Activated CD4-positive, alpha-beta T cell treated with anti-CD3 and anti-CD28 coated beads, Interleukin-2, amount 50 U/mL, for 1 hour (primary cell): Measurements from ENCODE around the gene CIC.

Source experiments
- DNase-seq: peaks from one replicate; pipeline ENCODE4 v3.0.0-alpha.2; 2020

Gene CIC

DNA sequence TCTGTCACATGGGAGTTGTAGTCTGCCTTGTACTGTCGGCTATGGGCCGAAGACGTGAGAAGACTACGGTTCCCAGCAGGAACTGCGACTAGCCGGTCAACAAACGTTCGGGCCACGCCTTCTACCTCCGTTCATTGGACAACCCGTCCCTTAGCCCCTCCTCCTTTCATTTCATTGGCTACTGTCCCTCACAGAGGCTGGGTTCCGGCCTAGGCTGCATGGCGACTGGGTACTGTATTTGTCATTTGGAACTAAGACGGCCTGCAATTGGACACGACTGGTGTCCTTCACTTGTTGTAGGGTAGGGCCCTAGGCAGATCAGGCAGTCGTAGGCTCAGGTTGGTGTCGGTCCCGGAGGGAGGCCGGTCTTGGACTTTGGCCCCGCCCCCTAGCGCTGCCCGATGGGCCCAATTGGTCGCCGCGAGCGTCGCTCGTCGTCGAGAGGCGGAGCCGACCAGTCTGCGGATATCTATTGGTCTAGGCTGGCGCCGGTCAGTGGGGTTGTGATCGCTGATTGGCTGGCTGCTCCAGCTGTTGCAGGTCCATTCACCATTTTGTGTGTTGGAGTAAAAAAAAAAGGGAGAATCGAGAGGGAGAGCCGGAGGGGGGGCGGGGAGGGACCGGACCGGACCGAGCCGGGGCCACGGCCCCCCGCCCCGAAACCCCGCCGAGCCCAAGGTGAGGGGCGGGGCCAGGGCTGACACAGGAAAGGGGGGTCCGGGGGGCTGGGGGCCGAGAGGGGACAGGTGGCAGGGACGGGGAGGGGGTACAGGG lies at the start of gene CIC:
Gene CIC, plus strand, starts transcription at position 549 of the 774 bp plus-strand sequence. CDS start 2,532 bp downstream, outside the sequence.
- peak; percentile 99 for DNase-seq

DNA sequence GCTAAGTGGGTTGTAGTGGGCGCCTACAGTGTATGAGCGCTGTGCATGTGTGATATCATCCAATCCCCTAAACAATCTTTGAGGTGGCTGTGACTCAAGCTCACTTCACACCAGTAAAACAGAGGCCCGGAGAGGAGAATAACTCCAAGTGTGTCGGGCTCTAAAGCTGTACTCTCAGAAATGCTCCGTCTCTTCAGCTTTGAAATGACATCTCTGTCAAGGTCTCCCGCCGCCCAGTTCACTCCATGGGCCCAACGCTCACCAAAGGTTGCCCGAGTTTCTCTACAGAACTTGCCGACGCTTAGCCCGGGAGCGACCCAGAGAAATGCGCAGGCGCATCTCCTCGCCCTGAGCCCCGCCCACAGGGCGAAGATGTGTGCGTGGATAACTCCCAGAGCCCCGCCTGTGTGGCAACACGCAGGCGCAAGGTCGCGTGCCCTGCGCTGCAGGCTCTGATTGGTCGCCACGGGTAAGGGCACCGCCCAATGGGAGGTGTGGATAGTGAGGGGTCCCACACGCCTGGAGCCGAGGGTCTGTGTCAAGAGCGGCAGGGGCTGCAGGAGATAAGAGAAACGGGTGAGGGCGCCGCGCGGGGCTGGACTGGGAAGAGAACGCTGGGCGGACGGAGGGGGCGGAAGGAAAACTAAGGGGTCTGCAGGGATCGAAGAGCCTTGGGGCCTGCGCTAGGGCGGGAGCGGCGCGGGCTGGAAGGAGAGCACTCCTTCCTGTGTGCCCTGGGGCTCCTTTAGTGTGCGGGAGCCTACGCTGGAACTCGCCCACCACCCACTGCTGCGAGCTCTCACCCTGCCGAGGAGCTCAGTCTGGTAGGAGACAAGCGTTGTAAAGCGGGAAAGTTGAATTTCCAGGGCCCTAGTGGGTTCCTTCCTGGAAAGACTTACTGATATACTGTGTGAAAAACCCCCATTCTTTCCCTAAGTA lies 49.0 kb upstream of the CIC start, which contains the start of gene ZNF526:
Gene ZNF526, plus strand, starts transcription at position 501 of the 939 bp plus-strand sequence. CDS start 4,092 bp downstream, outside the sequence.
- peak; percentile 95 for DNase-seq

DNA sequence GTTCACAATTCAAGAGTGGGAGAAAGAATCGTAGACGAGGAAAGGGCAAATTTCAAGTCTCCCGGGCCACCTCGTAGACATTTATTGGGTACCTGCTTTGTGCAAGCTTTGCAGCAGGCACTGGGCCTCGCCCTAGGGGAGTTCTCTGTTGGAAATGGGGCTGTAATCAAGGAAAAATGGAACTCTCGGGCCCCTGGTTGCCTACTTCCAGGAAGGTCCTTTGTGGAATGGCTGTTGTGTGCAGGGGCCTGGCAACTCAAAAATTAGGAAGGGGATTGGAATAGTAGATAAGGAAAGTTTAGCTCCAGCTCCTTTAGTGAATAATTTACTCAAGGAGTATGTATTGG lies 48.3 kb upstream of the CIC start:
- no peak for DNase-seq

DNA sequence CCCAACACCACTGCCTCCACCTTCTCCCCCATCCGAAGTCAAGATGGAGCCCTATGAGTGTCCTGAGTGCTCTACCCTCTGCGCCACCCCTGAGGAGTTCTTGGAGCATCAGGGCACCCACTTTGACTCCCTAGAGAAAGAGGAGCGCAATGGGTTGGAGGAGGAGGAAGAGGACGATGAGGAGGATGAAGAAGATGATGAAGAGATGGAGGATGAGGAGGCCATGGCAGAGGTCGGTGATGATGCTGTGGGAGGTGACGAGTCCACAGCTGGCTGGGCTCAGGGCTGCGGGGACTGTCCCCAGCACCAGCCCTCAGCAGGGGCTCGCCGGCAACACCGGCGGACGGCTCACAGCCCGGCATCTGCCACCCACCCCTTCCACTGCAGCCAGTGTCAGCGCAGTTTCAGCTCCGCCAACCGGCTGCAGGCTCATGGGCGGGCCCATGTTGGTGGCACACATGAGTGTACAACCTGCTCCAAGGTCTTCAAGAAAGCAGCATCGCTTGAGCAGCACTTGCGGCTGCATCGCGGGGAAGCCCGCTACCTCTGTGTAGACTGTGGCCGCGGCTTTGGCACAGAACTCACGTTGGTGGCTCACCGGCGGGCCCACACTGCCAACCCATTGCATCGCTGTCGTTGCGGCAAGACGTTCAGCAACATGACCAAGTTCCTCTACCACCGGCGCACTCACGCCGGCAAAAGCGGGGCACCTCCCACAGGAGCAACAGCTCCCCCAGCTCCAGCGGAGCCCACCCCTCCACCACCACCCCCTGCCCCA lies 43.9 kb upstream of the CIC start:
- DNase-seq: no peak

DNA sequence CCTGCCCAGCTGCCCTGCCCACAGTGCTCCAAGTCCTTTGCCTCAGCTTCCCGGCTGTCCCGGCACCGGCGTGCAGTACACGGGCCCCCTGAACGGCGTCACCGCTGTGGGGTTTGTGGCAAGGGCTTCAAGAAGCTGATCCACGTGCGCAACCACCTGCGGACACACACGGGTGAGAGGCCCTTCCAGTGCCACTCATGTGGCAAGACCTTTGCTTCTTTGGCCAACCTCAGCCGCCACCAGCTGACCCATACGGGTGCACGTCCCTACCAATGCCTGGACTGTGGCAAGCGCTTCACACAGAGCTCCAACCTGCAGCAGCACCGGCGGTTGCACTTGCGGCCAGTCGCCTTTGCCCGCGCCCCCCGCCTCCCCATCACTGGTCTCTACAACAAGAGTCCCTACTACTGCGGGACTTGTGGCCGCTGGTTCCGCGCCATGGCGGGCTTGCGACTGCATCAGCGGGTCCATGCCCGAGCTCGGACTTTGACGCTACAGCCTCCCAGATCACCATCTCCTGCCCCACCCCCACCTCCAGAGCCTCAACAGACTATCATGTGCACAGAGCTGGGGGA lies 43.2 kb upstream of the CIC start:
- DNase-seq: no peak

DNA sequence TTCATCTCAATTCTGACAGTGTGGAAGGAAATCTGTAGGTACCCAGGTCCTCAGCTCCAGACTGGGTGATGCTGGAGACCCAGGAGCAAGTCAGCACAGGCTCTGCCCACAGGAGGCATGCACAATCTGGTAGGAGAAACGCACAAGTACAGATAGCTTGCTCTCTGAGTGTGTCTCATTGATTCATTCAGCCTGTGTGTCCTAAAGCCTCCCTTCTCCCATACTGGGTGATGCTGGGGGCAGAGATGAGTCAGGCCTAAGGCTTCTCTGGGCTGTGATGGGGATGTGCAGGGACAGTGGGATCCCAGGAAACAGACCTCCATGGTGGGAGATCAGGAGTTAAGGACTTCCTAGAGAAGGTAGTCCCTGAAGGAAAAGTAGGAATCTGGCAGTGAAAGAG lies 42.2 kb upstream of the CIC start:
- DNase-seq: no peak

DNA sequence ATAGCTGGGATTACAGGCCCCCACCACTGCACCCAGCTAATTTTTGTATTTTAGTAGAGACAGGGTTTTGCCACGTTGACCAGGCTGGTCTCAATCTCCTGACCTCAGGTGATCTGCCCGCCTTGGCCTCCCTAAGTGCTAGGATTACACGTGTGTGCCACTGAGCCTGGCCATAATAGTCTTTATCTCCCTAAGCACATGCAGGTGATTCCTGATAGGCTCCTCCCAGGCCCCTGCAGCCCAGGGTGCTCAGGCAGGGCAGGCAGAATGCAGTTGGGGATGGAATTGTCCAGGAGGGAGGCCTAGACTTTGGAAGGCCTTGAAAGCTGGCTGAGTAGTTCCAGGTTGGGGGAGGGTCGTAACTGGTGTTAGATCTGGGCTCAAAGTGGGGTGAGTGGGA lies 40.4 kb upstream of the CIC start:
- no peak for DNase-seq

DNA sequence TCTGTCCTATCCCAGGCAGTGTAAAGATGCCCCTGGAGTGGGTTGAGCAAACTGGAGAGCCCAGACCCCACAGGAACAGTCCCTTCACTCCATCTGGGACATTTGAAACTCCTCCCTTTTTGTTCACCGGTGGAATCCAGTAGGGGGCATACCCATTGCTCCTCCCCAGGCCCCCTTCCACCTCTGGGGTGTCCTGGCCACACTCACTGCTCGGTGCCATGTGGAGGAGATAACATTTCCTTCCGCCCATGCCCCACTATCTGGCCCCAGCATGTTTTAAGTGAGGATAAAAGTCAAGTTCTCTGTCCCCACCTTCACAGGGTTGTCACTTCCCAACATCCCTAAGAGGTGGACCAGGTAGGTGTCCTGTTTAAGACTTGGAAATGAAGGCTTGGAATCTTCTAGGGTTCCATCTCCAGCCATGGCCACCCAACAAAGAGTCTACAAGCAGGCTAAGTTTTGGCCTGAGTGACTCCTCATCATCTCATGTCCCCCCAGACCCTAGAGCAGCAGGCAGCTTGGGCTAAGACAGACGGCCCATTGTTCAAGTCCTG lies 39.7 kb upstream of the CIC start:
- no peak for DNase-seq

DNA sequence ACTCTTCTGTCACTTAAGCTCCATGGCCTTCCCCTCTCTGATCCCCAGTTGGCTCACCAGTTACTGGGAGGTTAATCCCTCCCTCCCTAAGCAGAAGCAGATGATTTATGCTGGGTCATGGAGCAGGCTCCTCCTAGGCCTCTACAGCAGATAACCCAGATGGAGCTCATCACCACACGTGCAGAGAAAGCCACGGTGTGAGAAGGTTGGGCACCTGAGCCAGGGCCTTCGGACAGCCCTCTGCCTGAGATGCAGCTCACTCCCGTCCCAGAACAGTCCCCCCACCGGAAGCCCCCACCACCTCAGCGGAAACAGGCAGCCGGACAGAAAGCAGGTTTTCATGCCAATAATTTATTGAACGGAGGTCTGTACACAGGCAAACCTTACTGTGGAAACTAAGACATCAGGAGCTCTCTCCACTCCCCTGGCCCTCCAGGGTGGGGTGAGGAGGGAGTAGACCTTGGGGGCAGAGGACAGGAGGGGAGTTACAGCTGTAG lies 39.1 kb upstream of the CIC start:
- no peak for DNase-seq

DNA sequence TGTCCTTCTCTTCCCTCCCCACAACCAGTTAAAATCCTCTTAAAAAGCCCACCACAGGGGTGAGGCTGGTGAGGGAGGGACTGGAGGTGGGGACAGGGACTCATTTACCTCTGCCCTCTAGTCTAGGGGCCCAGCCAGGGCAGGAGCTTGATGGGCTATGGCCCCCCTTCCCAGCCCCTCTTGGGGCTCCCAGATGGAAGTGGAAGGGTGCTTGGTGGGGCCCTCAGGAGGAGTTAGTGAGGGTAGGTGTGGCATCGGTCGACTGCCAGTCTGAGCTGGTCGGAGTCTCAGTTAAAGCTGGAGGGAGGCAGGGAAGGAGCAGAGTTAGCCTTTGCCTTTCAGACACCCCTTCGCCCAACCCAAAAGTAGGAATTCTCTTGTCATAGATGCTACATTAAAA lies 38.5 kb upstream of the CIC start:
- no peak for DNase-seq

DNA sequence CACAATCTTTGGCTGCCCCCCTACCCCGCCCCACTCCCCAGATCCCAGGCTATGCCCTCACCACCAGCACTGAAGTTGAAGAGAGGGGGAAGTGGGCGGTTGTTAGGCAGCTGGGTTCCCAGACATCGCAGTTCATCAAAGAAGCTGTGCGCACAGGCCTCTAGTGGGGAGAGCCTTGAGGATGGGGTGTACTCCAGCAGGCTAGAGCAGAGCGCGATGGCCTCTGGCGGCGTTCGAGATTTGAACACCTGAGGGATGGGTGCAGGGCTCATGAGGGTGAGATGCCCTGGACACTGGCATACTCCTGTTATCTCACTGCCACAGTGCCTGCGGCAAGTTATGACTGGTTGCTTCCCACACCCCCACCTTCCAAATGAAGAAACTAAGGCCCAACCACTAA lies 36.6 kb upstream of the CIC start:
- DNase-seq: no peak

DNA sequence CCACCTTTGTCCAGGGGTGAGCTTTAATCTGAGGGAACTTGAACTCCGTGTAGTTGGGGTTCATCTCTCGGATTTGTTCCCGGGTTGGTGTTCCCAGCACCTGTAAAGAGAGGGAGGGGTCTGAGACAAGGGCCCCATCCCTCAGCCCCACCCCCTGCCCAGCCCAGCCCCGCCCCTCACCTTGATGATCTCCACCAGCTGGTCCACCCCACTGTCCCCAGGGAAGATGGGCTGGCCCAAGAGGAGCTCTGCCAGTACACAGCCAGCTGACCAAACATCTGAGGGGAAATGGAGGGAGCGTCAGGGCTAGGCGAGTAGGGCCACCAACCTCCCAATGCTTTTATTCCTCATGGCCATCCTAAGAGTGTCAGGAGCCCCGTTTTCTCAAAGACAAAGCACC lies 35.9 kb upstream of the CIC start:
- no peak for DNase-seq

DNA sequence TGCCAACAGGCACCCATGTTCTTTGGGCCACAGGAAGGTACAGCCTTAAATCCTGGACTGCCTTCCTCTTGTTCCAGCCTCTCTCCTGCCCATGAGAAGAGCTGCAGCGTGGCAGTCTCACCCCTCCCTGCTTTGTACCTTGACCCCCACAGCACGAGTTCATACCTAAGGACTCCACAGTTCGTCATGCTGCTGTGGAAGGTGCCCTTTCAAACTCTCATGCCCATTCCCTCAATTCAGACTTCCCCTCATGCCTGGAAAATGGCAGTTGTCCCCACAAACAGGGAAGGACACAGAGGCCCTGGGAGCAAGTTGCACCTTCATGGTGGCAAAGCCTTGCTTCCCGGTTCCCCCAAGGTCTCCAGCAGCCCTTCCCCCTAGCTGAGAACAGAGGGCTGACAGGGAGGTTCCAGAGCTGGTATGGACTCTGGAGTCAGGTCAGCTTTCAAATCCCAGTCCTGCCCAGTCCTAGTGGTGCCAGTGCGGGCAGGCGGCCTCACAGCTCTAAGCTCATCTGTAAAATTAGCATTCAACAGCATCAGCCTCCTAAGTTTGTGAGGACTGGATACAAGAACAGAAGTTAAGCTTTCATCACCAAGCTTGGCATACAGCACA lies 35.3 kb upstream of the CIC start:
- DNase-seq: no peak

DNA sequence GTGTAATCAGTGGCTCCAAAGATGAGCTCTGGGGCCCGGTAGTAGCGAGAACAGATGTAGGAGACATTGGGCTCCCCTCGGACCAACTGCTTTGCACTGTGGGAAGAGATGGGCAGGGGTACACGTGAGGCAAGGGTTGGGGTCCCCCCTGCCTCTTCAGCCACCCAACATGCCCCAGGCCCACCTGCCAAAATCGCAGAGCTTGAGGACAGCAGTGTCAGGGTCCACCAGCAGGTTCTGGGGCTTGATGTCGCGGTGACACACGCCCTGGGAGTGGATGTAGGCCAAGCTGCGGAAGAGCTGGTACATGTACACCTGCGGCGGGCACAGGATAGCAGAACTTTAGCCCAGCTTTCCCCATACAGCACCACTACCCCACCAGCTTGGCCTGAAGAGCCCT lies 34.7 kb upstream of the CIC start:
- DNase-seq: no peak

DNA sequence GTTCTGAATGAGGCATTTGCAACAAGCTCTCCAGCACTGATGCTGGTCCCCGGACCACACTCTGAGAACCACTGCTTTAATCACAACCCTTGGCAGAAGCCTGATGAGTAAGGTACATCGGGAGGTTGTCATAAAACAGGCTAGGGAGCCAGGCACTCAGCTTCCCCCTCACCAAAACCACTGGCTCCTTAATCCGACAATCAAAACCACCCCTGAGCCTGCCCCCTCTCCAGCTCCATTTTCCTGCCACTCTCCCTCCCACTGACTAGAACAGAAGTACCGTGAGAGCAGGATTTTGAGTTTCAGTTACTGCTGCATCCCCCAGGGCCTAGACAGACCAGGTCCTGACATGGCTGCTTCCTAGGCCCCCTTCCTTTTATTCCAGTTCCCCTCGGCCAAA lies 33.9 kb upstream of the CIC start:
- no peak for DNase-seq

DNA sequence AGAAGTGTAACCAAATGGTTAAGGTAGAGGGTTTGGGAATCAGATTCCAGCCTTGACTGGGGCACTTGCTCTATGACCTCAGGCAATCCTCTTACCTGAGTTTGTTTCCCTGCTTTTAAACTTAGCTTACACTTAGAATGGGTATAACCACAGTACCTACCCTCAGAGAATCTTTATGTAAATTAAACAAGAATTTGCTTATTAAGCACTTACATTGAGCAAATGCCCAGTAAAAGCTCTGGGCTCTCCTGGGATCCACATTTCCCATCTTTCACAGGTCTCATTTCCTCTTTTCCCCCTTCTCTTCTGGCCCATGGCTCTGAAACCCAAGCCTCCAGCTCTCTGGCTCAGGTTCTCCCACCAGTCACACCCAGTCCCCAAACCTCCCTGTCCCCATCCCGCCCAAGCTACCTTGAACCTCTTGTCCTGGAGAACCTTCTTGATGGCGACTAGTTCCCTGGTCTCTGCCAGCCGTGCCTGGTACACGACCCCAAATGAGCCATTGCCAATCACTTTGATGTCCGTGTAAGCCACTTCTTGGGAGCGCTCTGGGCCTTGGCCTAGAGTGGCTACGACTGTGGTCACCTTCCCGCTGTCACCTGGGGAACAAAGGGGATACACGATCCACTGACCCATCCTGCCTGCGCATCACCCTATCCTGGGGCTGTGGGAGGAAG lies 29.4 kb upstream of the CIC start:
- no peak for DNase-seq

DNA sequence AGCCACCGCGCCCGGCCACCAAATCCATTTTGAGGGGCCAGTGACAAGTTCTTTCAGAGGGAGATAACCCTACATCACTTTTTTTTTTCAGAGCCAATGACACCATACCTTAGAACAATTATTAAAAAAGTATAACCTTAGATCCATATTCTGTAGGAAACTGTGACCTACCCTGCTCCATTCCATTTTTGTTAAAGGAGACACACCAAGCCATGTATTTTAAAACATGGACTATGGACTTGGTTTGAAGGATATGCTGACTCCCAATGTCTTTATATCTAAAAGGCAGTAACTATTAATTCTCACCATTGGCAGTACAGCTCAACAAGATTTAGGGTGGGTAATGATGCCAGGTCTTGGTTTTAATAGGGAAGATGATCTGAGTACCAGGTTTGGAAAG lies 27.8 kb upstream of the CIC start:
- no peak for DNase-seq

DNA sequence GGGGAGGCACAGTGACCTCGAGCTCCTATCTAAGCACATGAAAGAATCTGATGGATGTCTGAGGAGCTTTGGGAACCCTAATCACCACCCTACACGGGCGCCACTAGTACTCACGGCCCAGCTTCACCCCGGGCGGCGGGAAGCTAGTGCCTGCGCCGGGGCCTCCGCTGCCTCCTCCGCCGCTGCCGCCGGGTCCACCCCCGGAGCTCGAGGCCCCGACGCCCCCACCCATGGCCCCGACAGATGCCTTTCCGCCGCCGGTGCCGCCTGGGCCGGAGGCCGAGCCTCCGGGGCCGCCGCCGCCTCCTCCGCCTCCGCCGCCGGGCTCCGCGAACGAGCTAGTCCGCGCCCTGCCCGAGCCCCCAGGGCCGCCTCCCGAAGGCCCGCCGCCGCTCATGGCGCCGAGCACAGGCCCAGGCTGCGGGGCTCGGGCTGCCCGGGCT lies 27.0 kb upstream of the CIC start:
- DNase-seq: no peak

DNA sequence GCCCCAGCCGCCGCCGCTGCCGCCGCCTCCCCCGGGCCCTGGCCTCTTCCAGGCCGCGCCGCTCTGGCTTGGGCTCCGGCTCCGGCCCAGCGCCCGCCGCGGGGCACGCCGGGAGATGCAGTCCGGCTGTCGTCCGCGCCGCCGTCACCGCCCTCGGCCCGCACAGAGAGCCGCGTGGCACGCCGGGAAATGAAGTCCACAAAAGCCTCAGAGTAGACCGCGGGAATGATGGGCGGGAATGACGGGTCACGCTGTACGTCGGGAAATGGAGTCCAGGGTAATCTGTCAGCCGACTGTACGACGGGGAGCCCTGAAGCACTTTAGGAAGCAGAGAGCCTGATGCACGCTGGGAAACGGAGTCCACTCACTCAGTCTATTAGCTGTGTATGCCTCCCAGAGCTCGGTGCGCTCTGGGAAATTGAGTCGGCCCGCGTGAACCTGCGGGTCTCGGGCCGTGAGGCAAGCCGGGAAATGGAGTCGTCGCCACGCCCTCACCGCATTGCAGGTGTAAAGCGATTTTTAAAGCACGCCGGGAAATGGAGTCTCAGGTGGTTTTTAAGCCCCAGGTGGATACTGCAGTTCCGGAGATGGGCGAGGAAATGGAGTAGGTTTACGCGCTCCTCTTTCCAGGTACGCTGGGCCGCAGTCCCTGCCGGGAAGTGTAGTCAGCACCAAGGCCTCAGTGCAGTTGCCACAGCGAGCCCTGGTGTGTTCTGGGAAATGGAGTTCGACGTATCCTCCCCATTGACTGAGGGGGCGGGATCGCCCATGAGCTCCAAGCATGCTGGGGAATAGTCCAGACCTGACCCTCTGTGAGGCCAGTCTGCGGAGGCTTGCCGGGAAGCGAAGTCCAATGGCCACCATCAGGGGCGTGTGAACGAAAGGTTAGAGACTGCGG lies 26.3 kb upstream of the CIC start, which contains the start of gene GSK3A:
Gene GSK3A, minus strand, starts transcription at position 91 of the 898 bp plus-strand sequence. CDS start 137 bp downstream, outside the sequence.
- DNase-seq: peak; percentile 95
